Subcutaneous adipose tissue (tissue), 4 donors: ENCODE measurements around the gene TAOK1. TPM values are rescaled to one million over a fixed set of nuclear protein-coding genes. Genes with fewer than 3 reads are reported as not detected.

Experiments used
- CTCF ChIP-seq: fragments of 450-650 bp; IDR thresholded peaks from one replicate; pipeline ENCODE4 v1.5.1; 2016; ENCODE audit warnings: low read depth, mild to moderate bottlenecking, control low read depth, antibody characterized with exemption, moderate library complexity
- total RNA-seq, 4 donors: library from RNA; depleted of rRNA; stranded (reverse); fragments of >200 nt; gene quantifications; one replicate each; pipeline ENCODE4 v1.1.0, GENCODE V29; 2016

The TAOK1 gene
- total RNA-seq, 4 donors from 2014 or later: 64.8 to 106 (median 79.1) TPM

- no peak for TF ChIP-seq CTCF
These were observed 10.8 kb upstream of the TAOK1 start for GRCh38 chr17:29379084-29379991.

GRCh38 chr17:29383686-29384085, 6.5 kb upstream of the TAOK1 start:
- no peak for TF ChIP-seq CTCF

GRCh38 chr17:29384901-29385300, 5.3 kb upstream of the TAOK1 start:
- TF ChIP-seq CTCF: no peak

GRCh38 chr17:29386760-29387159, 3.4 kb upstream of the TAOK1 start:
- TF ChIP-seq CTCF: no peak

- TF ChIP-seq CTCF: no peak
These were observed 1.2 kb upstream of the TAOK1 start for GRCh38 chr17:29388937-29389336.

GRCh38 chr17:29390851-29391631, 878 bp downstream of the TAOK1 start:
- no peak for TF ChIP-seq CTCF

GRCh38 chr17:29393436-29393835, 3.3 kb downstream of the TAOK1 start:
- no peak for TF ChIP-seq CTCF
